Chondrocyte (in vitro differentiated cells): ENCODE results near the gene FBXL2. TPM values are rescaled to one million over a fixed set of nuclear protein-coding genes. Genes with fewer than 3 reads are reported as not detected.
A peak's percentile ranks its signal among the peaks of the same experiment; 100 is the strongest.
"Not testable (repeated sequence)": the region's sequence is repeated elsewhere in the genome, so short reads cannot be mapped to it uniquely, and the experiment has no call there.

Source experiments
- DNase-seq: peaks from one replicate; pipeline ENCODE4 v3.0.0; 2021; ENCODE audit warnings: mixed read lengths, low spot score
- H3K27ac Mint-ChIP-seq: one replicate; pipeline ENCODE4 v1.8.0; 2021; ENCODE audit warnings: mild to moderate bottlenecking, moderate library complexity, mixed read lengths; ENCODE audit not compliant: unreplicated experiment
- H3K27me3 Mint-ChIP-seq: 2 replicates; pipeline ENCODE4 v1.8.0; 2021; ENCODE audit warnings: low read depth, mixed read lengths
- H3K36me3 Mint-ChIP-seq: 2 replicates; pipeline ENCODE4 v1.8.0; 2021; ENCODE audit warnings: low read depth, mixed read lengths
- H3K4me1 Mint-ChIP-seq: 2 replicates; pipeline ENCODE4 v1.8.0; 2021; ENCODE audit warnings: low read depth, mild to moderate bottlenecking, mixed read lengths
- H3K4me3 Mint-ChIP-seq: one replicate; pipeline ENCODE4 v1.8.0; 2021; ENCODE audit warnings: mild to moderate bottlenecking, moderate library complexity, mixed read lengths; ENCODE audit not compliant: unreplicated experiment
- H3K9me3 Mint-ChIP-seq: 2 replicates; pipeline ENCODE4 v1.8.0; 2021; ENCODE audit warnings: low read depth, mixed read lengths
- CTCF ChIP-seq: fragments of 200-600 bp; sonication (generic); IDR thresholded peaks from 2 replicates; pipeline ENCODE4 v1.5.0; 2021; ENCODE audit warnings: antibody characterized with exemption, mild to moderate bottlenecking, moderate library complexity
- total RNA-seq: library from RNA; stranded (reverse); gene quantifications from 3 replicates; pipeline ENCODE4 v1.2.1, GENCODE V29; 2021

The FBXL2 gene
- total RNA-seq, 1 donor from 2014 or later, result 22.2 TPM

GRCh38 chr3:33426630-33427317 is 149.5 kb downstream of the FBXL2 start:
- Mint-ChIP-seq H3K36me3 (peaks cover 3% of the 10 kb centered on the region), H3K9me3 (no peaks in the 10 kb centered on the region), H3K27me3 (no peaks in the 10 kb centered on the region), H3K27ac (no peak overlapping the region), H3K4me3 (no peak overlapping the region), H3K4me1 (peaks cover 76% of the 10 kb centered on the region)
- DNase-seq, result no peak
- no peak for TF ChIP-seq CTCF

GRCh38 chr3:33428734-33429133 is 151.5 kb downstream of the FBXL2 start:
- H3K4me1 Mint-ChIP-seq, result peaks cover 94% of the 10 kb centered on the region

GRCh38 chr3:33429306-33429705 is 152.1 kb downstream of the FBXL2 start:
- not testable (repeated sequence) for H3K4me3 Mint-ChIP-seq, H3K27ac Mint-ChIP-seq, H3K9me3 Mint-ChIP-seq, H3K27me3 Mint-ChIP-seq, DNase-seq, H3K36me3 Mint-ChIP-seq
- H3K4me1 Mint-ChIP-seq, result peaks cover 93% of the 10 kb centered on the region

More at GRCh38 chr3:33428734-33429133, 151.5 kb downstream of the FBXL2 start:
- Mint-ChIP-seq H3K27ac (peak overlapping the region; percentile 75), H3K4me3 (no peak overlapping the region), H3K9me3 (no peaks in the 10 kb centered on the region), H3K27me3 (no peaks in the 10 kb centered on the region), H3K36me3 (no peaks in the 10 kb centered on the region)
- TF ChIP-seq CTCF, result no peak
- no peak for DNase-seq

GRCh38 chr3:33430061-33430460 is 152.8 kb downstream of the FBXL2 start:
- Mint-ChIP-seq H3K27ac (peak overlapping the region; percentile 29), H3K4me1 (peaks cover 86% of the 10 kb centered on the region), H3K27me3 (no peaks in the 10 kb centered on the region), H3K9me3 (no peaks in the 10 kb centered on the region), H3K36me3 (no peaks in the 10 kb centered on the region), H3K4me3 (no peak overlapping the region)
- DNase-seq, result no peak
- TF ChIP-seq CTCF, result no peak

- TF ChIP-seq CTCF, result no peak
- Mint-ChIP-seq H3K27me3 (no peaks in the 10 kb centered on the region), H3K4me3 (no peak overlapping the region), H3K4me1 (peaks cover 86% of the 10 kb centered on the region), H3K36me3 (no peaks in the 10 kb centered on the region), H3K27ac (peak overlapping the region; percentile 29), H3K9me3 (no peaks in the 10 kb centered on the region)
- DNase-seq, result no peak
Observed at GRCh38 chr3:33430571-33430970, 153.3 kb downstream of the FBXL2 start.

- no peaks in the 10 kb centered on the region for H3K27me3 Mint-ChIP-seq
- no peak for TF ChIP-seq CTCF
- no peaks in the 10 kb centered on the region for H3K36me3 Mint-ChIP-seq
- H3K4me1 Mint-ChIP-seq, result peaks cover 87% of the 10 kb centered on the region
- peak overlapping the region; percentile 89 for H3K27ac Mint-ChIP-seq
- H3K4me3 Mint-ChIP-seq, result no peak overlapping the region
- no peaks in the 10 kb centered on the region for H3K9me3 Mint-ChIP-seq
- DNase-seq, result no peak
Observed at GRCh38 chr3:33433843-33434242, 156.6 kb downstream of the FBXL2 start.
